T1000 (cell line): ENCODE measurements around the gene NCOR1.
"Not testable (repeated sequence)": the region's sequence is repeated elsewhere in the genome, so short reads cannot be mapped to it uniquely, and the experiment has no call there.

Experiments
- DNase-seq: peaks from one replicate; lab custom pipeline; 2025; ENCODE audit warnings: mixed read lengths; lab: John Stamatoyannopoulos, UW

Gene NCOR1

GRCh38 chr17:16214190-16215001 lies 938 bp downstream of the NCOR1 start:
- DNase-seq: no peak

DNA sequence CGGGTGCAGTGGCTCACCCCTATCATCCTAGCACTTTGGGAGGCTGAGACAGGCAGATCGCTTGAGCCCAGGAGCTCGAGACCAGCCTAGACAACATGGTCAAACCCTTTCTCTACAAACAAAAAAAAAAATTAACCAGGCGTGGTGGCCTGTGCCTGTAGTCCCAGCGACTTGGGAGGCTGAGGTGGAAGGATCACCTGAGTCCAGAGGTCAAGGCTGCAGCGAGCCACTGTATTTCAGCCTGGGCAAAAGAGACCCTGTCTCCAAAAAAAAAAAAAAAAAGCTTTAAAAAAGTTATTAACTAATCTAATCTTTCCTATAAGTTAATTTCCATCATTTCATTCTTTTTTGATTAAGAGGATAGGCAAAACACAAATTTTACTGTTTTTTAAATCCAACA lies 2.5 kb downstream of the NCOR1 start:
- DNase-seq: no peak

DNA sequence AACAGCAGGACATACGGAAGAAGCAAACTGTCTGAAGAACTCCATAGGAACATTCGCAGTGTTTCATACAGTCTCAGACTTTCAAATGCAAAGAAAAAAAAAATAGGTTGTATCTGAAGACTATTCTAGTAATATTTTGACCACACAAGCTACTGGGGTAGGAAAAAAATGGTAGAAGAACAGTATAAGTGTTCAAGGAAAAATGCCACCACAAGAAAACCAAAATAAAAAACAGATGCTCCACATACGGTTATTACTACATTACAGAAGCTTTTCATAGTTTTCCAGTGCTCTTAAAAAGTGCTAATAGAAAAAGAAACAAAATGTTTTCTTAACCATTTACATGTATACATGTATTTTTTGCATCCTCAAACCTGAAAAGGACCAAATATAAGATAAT lies 3.7 kb downstream of the NCOR1 start:
- no peak for DNase-seq

GRCh38 chr17:16204763-16205162 lies 10.6 kb downstream of the NCOR1 start:
- DNase-seq: not testable (repeated sequence)

GRCh38 chr17:16202554-16203500 lies 12.5 kb downstream of the NCOR1 start:
- DNase-seq: not testable (repeated sequence)

DNA sequence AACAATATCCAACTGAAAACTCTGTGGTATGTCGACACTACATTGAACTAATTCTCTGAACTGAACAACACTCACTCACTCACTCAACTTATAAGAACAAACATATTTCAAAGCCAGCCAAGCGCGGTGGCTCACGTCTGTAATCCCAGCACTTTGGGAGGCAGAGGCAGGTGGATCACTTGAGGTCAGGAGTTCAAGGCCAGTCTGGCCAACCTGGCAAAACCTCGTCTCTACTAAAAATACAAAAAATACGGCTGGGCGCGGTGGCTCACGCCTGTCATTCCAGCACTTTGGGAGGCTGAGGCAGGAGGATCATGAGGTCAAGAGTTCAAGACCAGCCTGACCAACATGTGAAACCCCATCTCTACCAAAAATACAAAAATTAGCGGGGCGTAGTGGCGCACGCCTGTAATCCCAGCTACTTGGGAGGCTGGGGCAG lies 13.6 kb downstream of the NCOR1 start:
- DNase-seq: not testable (repeated sequence)

DNA sequence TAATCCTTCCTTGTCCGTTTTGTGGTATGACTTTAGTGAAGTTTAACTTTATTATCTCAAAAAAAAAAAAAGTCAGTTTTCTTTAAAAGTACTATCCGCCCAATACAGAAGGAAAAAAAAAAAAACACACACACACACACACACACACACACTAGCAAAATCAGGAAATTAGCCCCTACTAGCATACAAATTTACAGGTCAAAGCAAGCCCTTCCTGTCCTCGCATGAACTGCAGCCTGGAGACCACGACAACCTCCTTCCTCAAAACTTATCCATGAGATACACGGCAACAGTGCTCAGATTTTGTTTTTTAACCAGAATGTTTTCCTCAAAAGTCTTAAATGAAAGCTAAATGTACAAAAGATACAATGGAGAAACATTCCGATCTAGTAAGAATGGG lies 16.2 kb downstream of the NCOR1 start:
- no peak for DNase-seq

GRCh38 chr17:16197276-16197675 lies 18.1 kb downstream of the NCOR1 start:
- no peak for DNase-seq

DNA sequence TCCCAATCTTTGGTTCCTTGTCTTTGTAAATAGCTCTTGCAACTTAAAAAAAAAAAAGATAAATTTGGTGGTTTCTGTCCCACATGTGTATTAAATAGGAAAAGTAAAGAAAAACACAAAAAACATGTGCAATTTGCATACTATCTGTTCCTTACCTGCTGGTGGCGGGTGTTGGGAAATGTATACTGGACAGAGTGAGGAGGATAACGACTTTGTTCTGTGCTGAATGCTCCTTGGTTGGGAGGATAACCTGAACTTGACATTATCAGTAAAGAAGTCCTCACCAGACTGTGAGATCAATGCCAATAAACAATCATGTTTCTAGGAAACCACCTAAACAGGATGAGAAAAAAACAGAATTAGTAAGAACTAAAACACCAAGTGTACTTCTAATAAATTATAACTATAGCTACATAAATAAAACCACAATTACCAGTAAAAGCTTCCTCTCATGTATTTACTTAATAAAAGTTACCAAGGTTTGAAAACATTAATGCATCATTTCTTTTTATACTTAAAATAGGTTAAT lies 21.0 kb downstream of the NCOR1 start:
- DNase-seq: not testable (repeated sequence)

DNA sequence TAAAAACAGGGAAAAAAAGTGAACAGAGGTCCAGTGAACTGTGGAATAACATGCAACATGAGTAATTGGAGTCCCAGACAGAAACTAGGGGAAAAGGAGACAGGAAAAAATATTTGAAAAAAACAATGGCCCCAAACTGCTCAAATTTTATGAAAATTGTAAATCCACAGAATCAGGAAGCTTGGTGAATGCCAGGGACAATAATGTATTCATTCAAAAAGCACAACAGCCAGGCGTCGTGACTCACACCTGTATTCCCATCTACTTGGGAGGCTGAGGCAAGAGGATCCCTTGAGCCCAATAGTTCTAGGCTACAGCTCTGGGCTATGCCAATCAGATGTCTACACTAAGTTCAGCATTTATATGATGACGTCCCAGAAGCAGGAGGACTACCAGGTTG lies 23.7 kb downstream of the NCOR1 start:
- DNase-seq: no peak

GRCh38 chr17:16190703-16191360 lies 24.5 kb downstream of the NCOR1 start:
- no peak for DNase-seq

DNA sequence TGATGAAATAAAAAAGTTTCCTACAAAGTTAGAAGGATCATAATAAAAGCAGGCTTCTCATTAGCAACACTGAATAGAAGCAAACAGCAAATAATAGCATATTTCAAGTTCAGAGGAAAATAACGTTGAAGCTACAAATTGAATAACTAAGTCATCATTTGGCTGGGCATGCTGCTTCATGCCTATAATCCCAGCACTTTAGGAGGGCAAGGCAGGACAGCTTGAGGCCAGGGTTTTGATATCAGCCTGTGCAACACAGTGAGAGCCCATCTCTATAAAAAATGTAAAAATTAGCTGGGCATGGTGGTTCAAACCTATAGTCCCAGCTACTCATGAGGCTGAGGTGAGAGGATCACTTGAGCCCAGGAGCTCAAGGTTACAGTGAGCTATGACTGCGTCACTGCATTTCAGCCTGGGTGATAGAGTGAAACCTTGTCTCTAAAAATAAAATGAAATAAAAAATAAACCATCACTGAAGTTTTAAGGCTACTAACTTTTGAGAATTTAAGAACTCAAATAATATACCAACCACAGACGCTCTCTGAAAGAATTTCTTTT lies 25.5 kb downstream of the NCOR1 start:
- DNase-seq: no peak

GRCh38 chr17:16187642-16188041 lies 27.7 kb downstream of the NCOR1 start:
- DNase-seq: no peak

GRCh38 chr17:16181581-16181980 lies 33.8 kb downstream of the NCOR1 start:
- DNase-seq: no peak

DNA sequence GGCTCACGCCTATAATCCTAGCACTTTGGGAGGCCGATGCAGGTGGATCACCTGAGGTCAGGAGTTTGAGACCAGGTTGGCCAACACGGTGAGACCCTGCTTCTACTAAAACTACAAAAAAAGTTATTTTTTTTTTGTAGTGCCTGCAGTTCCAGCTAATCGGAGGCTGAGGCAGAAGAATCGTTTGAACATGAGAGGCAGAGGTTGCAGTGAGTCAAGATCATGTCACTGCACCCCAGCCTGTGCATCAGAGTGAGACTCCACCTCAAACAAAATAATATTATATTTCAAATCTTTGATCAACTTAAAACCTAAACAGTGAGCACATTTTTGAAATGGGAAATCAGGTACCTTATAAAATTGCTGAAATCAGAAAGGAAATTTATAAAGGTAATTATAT lies 36.5 kb downstream of the NCOR1 start:
- no peak for DNase-seq

GRCh38 chr17:16171613-16172012 lies 43.7 kb downstream of the NCOR1 start:
- no peak for DNase-seq

DNA sequence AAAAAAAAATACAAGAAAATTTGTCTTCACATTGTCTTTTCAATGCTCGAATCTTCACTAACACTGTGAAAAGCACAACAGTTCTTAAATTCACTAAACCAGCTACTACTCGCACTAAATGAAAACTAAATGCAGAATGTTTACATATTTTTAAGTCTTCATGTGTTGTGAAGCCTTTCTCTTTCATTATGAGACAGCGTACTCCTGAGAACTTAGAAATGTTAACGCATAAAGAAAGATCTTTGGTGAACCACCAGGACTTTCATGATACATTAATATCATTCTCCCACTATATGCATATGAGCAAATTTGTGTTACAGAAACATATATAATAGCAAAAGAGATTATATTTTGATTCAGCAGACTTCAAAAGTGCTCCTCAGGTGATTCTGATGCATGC lies 48.6 kb downstream of the NCOR1 start:
- DNase-seq: not testable (repeated sequence)

GRCh38 chr17:16158714-16159113 lies 56.6 kb downstream of the NCOR1 start:
- DNase-seq: no peak

DNA sequence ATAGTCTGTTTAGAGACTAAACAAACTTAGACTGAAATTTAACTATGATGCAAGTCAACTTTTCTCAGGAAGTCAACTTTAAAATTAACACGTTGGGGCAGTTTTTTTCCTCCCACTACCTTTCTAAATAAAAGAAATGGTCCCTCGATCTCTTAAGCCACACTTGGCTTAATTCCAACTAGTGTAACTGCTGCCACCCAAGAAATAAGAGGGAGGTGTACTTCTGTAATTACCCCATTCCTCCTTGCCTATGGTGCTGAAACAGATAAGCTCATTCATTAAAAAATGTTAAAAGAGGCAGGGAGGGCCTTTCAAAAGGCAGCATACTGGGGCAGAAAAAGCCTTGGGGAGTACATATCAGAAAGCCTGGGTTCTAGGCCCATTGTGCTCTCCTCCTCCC lies 59.8 kb downstream of the NCOR1 start:
- no peak for DNase-seq

DNA sequence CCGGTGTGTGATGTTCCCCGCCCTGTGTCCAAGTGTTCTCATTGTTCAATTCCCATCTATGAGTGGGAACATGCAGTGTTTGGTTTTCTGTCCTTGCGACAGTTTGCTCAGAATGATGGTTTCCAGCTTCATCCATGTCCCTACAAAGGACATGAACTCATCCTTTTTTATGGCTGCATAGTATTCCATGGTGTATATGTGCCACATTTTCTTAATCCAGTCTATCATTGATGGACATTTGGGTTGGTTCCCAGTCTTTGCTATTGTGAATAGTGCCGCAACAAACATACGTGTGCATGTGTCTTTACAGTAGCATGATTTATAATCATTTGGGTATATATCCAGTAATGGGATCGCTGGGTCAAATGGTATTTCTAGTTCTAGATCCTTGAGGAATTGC lies 63.0 kb downstream of the NCOR1 start:
- DNase-seq: not testable (repeated sequence)

GRCh38 chr17:16150251-16150856 lies 65.0 kb downstream of the NCOR1 start:
- no peak for DNase-seq
